Neural crest cell (in vitro differentiated cells): ENCODE measurements around the gene RAB9A. TPM values are rescaled to one million over a fixed set of nuclear protein-coding genes. Genes with fewer than 3 reads are reported as not detected.
"Not testable (repeated sequence)": the region's sequence is repeated elsewhere in the genome, so short reads cannot be mapped to it uniquely, and the experiment has no call there.

ENCODE experiments used
- DNase-seq: peaks from one replicate; pipeline ENCODE4 v3.0.0; 2021; ENCODE audit warnings: low read depth, mixed read lengths, low spot score
- H3K27ac Mint-ChIP-seq: one replicate; pipeline ENCODE4 v1.8.0; 2021; ENCODE audit warnings: mild to moderate bottlenecking, mixed read lengths; ENCODE audit not compliant: unreplicated experiment
- H3K27me3 Mint-ChIP-seq: 2 replicates; pipeline ENCODE4 v1.8.0; 2021; ENCODE audit warnings: low read depth, mild to moderate bottlenecking, mixed read lengths
- H3K36me3 Mint-ChIP-seq: 2 replicates; pipeline ENCODE4 v1.8.0; 2021; ENCODE audit warnings: low read depth, mild to moderate bottlenecking, mixed read lengths
- H3K4me1 Mint-ChIP-seq: 2 replicates; pipeline ENCODE4 v1.8.0; 2021; ENCODE audit warnings: mixed read lengths
- H3K4me3 Mint-ChIP-seq: one replicate; pipeline ENCODE4 v1.8.0; 2021; ENCODE audit warnings: mild to moderate bottlenecking, mixed read lengths
- H3K9me3 Mint-ChIP-seq: 2 replicates; pipeline ENCODE4 v1.8.0; 2021; ENCODE audit warnings: mixed read lengths
- total RNA-seq: library from RNA; stranded (reverse); gene quantifications from 2 replicates; pipeline ENCODE4 v1.2.1, GENCODE V29; 2021
- TF ChIP-seq, protein P1 (sequence below): fragments of 200-600 bp; sonication (generic); conservative IDR thresholded peaks from 2 replicates; pipeline ENCODE4 v1.5.0; 2021; ENCODE audit warnings: antibody characterized with exemption, mild to moderate bottlenecking

The RAB9A gene
- total RNA-seq, 1 donor from 2014 or later = 11.6 TPM

GRCh38 chrX:13721819-13722519 lies 33.0 kb downstream of the RAB9A start:
- no peak overlapping the region for H3K27ac Mint-ChIP-seq
- DNase-seq = no peak
- no peaks in the 10 kb centered on the region for H3K27me3 Mint-ChIP-seq
- peaks cover 29% of the 10 kb centered on the region for H3K36me3 Mint-ChIP-seq
- H3K9me3 Mint-ChIP-seq = peaks cover 10% of the 10 kb centered on the region
- TF ChIP-seq, protein P1, sequence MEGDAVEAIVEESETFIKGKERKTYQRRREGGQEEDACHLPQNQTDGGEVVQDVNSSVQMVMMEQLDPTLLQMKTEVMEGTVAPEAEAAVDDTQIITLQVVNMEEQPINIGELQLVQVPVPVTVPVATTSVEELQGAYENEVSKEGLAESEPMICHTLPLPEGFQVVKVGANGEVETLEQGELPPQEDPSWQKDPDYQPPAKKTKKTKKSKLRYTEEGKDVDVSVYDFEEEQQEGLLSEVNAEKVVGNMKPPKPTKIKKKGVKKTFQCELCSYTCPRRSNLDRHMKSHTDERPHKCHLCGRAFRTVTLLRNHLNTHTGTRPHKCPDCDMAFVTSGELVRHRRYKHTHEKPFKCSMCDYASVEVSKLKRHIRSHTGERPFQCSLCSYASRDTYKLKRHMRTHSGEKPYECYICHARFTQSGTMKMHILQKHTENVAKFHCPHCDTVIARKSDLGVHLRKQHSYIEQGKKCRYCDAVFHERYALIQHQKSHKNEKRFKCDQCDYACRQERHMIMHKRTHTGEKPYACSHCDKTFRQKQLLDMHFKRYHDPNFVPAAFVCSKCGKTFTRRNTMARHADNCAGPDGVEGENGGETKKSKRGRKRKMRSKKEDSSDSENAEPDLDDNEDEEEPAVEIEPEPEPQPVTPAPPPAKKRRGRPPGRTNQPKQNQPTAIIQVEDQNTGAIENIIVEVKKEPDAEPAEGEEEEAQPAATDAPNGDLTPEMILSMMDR = no peak
- peaks cover 18% of the 10 kb centered on the region for H3K4me1 Mint-ChIP-seq
- H3K4me3 Mint-ChIP-seq = no peak overlapping the region

- not testable (repeated sequence) for H3K4me3 Mint-ChIP-seq, H3K4me1 Mint-ChIP-seq, DNase-seq, H3K27ac Mint-ChIP-seq, H3K27me3 Mint-ChIP-seq
- Mint-ChIP-seq H3K9me3 (peaks cover 15% of the 10 kb centered on the region), H3K36me3 (peaks cover 51% of the 10 kb centered on the region)
These were observed 36.0 kb downstream of the RAB9A start for GRCh38 chrX:13724878-13725277.

DNA sequence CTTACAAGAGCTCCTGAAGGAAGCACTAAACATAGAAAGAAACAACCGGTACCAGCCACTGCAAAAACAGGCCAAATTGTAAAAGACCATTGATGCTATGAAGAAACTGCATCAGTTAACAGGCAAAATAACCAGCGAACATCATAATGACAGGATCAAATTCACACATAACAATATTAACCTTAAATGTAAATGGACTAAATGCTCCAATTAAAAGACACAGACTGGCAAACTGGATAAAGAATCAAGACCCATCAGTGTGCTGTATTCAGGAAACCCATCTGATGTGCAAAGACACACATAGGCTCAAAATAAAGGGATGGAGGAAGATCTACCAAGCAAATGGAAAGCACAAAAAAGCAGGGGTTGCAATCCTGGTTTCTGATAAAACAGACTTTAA lies 37.7 kb downstream of the RAB9A start:
- H3K4me1 Mint-ChIP-seq, H3K27me3 Mint-ChIP-seq, H3K4me3 Mint-ChIP-seq, H3K27ac Mint-ChIP-seq, DNase-seq: not testable (repeated sequence)
- H3K9me3 Mint-ChIP-seq = peaks cover 18% of the 10 kb centered on the region
- peaks cover 55% of the 10 kb centered on the region for H3K36me3 Mint-ChIP-seq

GRCh38 chrX:13730523-13730922 lies 41.6 kb downstream of the RAB9A start:
- not testable (repeated sequence) for DNase-seq, H3K4me3 Mint-ChIP-seq, H3K27me3 Mint-ChIP-seq, H3K27ac Mint-ChIP-seq
- Mint-ChIP-seq H3K36me3 (peaks cover 50% of the 10 kb centered on the region), H3K9me3 (peaks cover 14% of the 10 kb centered on the region), H3K4me1 (peaks cover 27% of the 10 kb centered on the region)

- TF ChIP-seq, protein P1 = no peak
- Mint-ChIP-seq H3K9me3 (peaks cover 8% of the 10 kb centered on the region), H3K4me1 (peaks cover 30% of the 10 kb centered on the region), H3K36me3 (peaks cover 32% of the 10 kb centered on the region), H3K27me3 (no peaks in the 10 kb centered on the region), H3K27ac (no peak overlapping the region), H3K4me3 (peak overlapping the region; percentile 96)
- DNase-seq = no peak
These were observed 43.5 kb downstream of the RAB9A start for GRCh38 chrX:13732246-13733067.

DNA sequence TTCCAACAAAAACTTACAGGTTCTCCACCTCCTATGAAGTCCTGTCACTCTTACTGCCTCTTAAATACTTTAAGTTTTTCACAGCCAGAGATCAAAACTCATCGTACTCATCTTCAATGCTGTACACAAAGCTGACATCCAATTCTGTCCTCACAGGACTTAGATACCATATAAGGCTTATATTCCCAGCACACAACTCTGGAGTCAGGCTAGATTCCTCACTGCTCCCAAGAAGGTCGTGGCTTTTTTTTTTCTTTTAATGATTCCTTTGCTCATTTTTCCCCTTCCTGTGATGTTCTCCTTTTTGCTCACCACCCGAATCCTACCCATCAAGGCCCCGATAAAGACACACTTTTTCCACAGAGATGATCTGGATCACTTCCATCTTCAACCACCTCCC lies 44.6 kb downstream of the RAB9A start:
- peaks cover 6% of the 10 kb centered on the region for H3K9me3 Mint-ChIP-seq
- no peaks in the 10 kb centered on the region for H3K27me3 Mint-ChIP-seq

More for the DNA sequence above, 44.6 kb downstream of the RAB9A start:
- H3K36me3 Mint-ChIP-seq = peaks cover 22% of the 10 kb centered on the region
- H3K4me1 Mint-ChIP-seq = peaks cover 30% of the 10 kb centered on the region
- peak overlapping the region; percentile 96 for H3K4me3 Mint-ChIP-seq
- H3K27ac Mint-ChIP-seq = peak overlapping the region; percentile 60
- TF ChIP-seq, protein P1 = no peak
- DNase-seq = no peak
